ENCODE results near the gene PAX3. TPM values are rescaled to one million over a fixed set of nuclear protein-coding genes. Genes with fewer than 3 reads are reported as not detected.
A peak's percentile ranks its signal among the peaks of the same experiment; 100 is the strongest.

PAX3 gene
- total RNA-seq, 3 donors from 2014 or later (not counting 1 experiment from before 2014, with no cell fraction given): not detected

DNA sequence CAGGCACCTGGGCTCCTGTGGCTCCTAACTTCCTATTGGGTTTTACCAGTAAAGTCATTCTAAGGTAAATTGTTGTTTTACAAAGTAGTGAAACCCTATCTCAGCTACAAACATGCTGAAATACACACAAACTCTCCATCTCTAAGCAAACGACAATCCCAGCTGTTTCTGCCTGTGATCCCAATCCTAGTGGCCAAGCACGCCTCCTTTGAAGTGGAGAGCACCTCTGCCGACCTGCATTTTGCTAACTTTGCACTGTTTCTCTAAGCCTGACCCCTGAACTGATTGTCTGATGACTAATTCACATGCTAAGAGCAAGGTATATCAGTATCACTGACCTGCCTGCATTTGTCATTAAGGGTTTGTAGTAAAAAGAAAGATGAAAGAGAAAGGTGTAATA lies 124.3 kb downstream of the PAX3 start:
- Histone ChIP-seq H3K4me3 (ENCODE audit: low read length) (no peak overlapping the region), H3K27me3 (ENCODE audit: control insufficient read depth, insufficient read depth, low read length) (no peaks in the 10 kb centered on the region), H3K9me3 (ENCODE audit: control insufficient read depth, insufficient read depth, low read length) (no peaks in the 10 kb centered on the region), H3K27ac (ENCODE audit: low read length) (no peak overlapping the region), H3K4me1 (ENCODE audit: control insufficient read depth, insufficient read depth, low read length) (no peaks in the 10 kb centered on the region), H3K36me3 (ENCODE audit: control insufficient read depth, insufficient read depth, low read length) (no peaks in the 10 kb centered on the region)
- TF ChIP-seq, protein P1, sequence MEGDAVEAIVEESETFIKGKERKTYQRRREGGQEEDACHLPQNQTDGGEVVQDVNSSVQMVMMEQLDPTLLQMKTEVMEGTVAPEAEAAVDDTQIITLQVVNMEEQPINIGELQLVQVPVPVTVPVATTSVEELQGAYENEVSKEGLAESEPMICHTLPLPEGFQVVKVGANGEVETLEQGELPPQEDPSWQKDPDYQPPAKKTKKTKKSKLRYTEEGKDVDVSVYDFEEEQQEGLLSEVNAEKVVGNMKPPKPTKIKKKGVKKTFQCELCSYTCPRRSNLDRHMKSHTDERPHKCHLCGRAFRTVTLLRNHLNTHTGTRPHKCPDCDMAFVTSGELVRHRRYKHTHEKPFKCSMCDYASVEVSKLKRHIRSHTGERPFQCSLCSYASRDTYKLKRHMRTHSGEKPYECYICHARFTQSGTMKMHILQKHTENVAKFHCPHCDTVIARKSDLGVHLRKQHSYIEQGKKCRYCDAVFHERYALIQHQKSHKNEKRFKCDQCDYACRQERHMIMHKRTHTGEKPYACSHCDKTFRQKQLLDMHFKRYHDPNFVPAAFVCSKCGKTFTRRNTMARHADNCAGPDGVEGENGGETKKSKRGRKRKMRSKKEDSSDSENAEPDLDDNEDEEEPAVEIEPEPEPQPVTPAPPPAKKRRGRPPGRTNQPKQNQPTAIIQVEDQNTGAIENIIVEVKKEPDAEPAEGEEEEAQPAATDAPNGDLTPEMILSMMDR (IDR thresholded peaks at IDR 0.05): no peak
- H3K9me3 Mint-ChIP-seq: peaks cover 8 to 11% of the 10 kb centered on the region in 2 donors
- no peak for DNase-seq
- H3K27me3 Mint-ChIP-seq (ENCODE audit: low read depth in 2 of 2): no peaks in the 10 kb centered on the region
- WGBS (ENCODE audit: insufficient coverage): 30% methylated on average over 3 of the region's 3 CpGs
- no peaks in the 10 kb centered on the region for H3K4me1 Mint-ChIP-seq
- no peaks in the 10 kb centered on the region for H3K36me3 Mint-ChIP-seq
- intact Hi-C loops (cut with micrococcal nuclease): no loop called here
- no peak for ATAC-seq
- H3K27ac Mint-ChIP-seq: no peak overlapping the region
- H3K4me3 Mint-ChIP-seq: no peak overlapping the region

DNA sequence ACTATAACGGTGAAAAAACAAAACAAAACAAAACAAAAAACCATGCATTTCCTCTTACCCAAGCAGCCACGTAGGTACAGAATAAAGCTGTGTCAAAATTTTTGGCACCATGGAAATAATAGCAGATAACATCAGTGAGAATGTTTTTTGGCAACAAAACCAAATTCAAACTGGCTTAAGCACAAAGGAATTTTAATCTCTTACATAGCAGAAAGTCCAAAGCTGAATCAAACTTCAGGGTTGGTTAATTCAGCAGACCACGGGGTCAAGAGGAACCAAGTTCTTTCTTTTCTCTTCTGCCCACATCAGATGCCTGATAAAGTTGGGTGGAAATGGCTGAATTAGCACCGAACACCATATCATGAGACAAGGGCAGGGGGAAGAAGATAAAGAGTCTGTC lies 129.5 kb downstream of the PAX3 start:
- no peaks in the 10 kb centered on the region for H3K27me3 ChIP-seq (ENCODE audit: control insufficient read depth, insufficient read depth, low read length)
- intact Hi-C loops (cut with micrococcal nuclease): no loop called here
- Mint-ChIP-seq H3K4me3 (no peak overlapping the region), H3K27me3 (ENCODE audit: low read depth in 2 of 2) (no peaks in the 10 kb centered on the region), H3K4me1 (no peaks in the 10 kb centered on the region), H3K9me3 (peaks cover 7 to 15% of the 10 kb centered on the region in 2 donors), H3K27ac (no peak overlapping the region), H3K36me3 (no peaks in the 10 kb centered on the region)
- TF ChIP-seq, protein P1 (IDR thresholded peaks at IDR 0.05): no peak
- no peaks in the 10 kb centered on the region for H3K4me1 ChIP-seq (ENCODE audit: control insufficient read depth, insufficient read depth, low read length)
- no peak overlapping the region for H3K27ac ChIP-seq (ENCODE audit: low read length)
- WGBS (ENCODE audit: insufficient coverage): 53% methylated on average over 4 of the region's 4 CpGs
- DNase-seq (no peak), ATAC-seq (no peak)
- no peaks in the 10 kb centered on the region for H3K9me3 ChIP-seq (ENCODE audit: control insufficient read depth, insufficient read depth, low read length)
- no peak overlapping the region for H3K4me3 ChIP-seq (ENCODE audit: low read length)
- no peaks in the 10 kb centered on the region for H3K36me3 ChIP-seq (ENCODE audit: control insufficient read depth, insufficient read depth, low read length)

DNA sequence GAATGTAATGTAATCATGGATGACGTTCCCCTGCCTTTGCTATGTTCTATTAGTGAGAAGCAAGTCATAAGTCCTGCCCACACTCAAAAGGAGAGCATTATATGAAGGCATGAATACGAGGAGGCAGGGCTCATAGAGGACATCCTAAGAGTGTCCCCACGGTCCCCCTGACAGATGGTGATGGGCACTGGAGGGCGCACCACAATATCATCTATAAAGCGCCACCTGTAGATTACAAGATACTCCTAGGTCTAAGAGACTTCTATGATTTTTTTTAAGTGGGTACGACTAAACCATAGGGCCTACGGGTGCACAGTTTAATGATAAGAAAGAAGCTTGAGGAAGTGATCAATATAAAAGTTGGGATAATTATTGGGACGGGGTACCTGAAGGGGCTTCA lies 131.0 kb downstream of the PAX3 start:
- Histone ChIP-seq H3K4me1 (ENCODE audit: control insufficient read depth, insufficient read depth, low read length) (no peaks in the 10 kb centered on the region), H3K4me3 (ENCODE audit: low read length) (no peak overlapping the region), H3K9me3 (ENCODE audit: control insufficient read depth, insufficient read depth, low read length) (no peaks in the 10 kb centered on the region), H3K36me3 (ENCODE audit: control insufficient read depth, insufficient read depth, low read length) (no peaks in the 10 kb centered on the region), H3K27me3 (ENCODE audit: control insufficient read depth, insufficient read depth, low read length) (no peaks in the 10 kb centered on the region), H3K27ac (ENCODE audit: low read length) (no peak overlapping the region)
- H3K27ac Mint-ChIP-seq: no peak overlapping the region
- no peaks in the 10 kb centered on the region for H3K36me3 Mint-ChIP-seq
- 80% methylated on average over 6 of the region's 8 CpGs for WGBS (ENCODE audit: insufficient coverage)
- ATAC-seq: peak in 1 of 3 donors; percentile 43
- no peaks in the 10 kb centered on the region for H3K4me1 Mint-ChIP-seq
- no peak for DNase-seq
- H3K4me3 Mint-ChIP-seq: no peak overlapping the region
- peaks cover 10 to 15% of the 10 kb centered on the region in 2 donors for H3K9me3 Mint-ChIP-seq
- intact Hi-C loops (cut with micrococcal nuclease): no loop called here
- TF ChIP-seq, protein P1 (IDR thresholded peaks at IDR 0.05): no peak
- H3K27me3 Mint-ChIP-seq (ENCODE audit: low read depth in 2 of 2): no peaks in the 10 kb centered on the region

DNA sequence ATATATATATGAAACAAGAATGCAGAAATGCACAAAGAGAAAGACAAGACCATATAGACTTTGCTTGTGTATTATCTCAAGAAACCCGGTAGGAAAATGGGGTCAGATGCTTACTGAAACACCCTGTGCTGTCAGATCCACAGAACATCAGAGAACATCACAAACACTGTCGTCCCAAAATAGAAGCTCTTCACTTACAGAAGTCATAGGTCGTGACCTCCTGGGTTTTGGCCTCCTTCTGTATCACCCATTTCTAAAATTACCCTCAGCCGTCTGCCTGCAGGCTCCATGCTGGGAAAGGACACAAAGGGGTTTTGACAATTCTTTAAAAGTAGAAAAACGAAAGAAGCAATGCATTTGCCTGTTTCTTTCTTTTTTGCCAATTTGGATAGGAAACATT lies 137.9 kb downstream of the PAX3 start:
- H3K9me3 Mint-ChIP-seq: peaks cover 9 to 15% of the 10 kb centered on the region in 2 donors
- H3K27me3 Mint-ChIP-seq (ENCODE audit: low read depth in 2 of 2): no peaks in the 10 kb centered on the region
- Histone ChIP-seq H3K27ac (ENCODE audit: low read length) (no peak overlapping the region), H3K4me3 (ENCODE audit: low read length) (no peak overlapping the region), H3K36me3 (ENCODE audit: control insufficient read depth, insufficient read depth, low read length) (no peaks in the 10 kb centered on the region), H3K27me3 (ENCODE audit: control insufficient read depth, insufficient read depth, low read length) (no peaks in the 10 kb centered on the region), H3K4me1 (ENCODE audit: control insufficient read depth, insufficient read depth, low read length) (no peaks in the 10 kb centered on the region), H3K9me3 (ENCODE audit: control insufficient read depth, insufficient read depth, low read length) (no peaks in the 10 kb centered on the region)
- TF ChIP-seq, protein P1 (IDR thresholded peaks at IDR 0.05): no peak
- intact Hi-C loops (cut with micrococcal nuclease): no loop called here
- WGBS (ENCODE audit: insufficient coverage): 69% methylated on average over 4 of the region's 5 CpGs
- H3K27ac Mint-ChIP-seq: no peak overlapping the region
- H3K4me1 Mint-ChIP-seq: no peaks in the 10 kb centered on the region
- no peaks in the 10 kb centered on the region for H3K36me3 Mint-ChIP-seq
- ATAC-seq (no peak), DNase-seq (no peak)
- H3K4me3 Mint-ChIP-seq: no peak overlapping the region
